Nephron progenitor cell (in vitro differentiated cells): Measurements from ENCODE around the gene SBK1.

Source experiments
- DNase-seq: peaks from one replicate; pipeline ENCODE4 v3.0.0; 2021
- H3K27ac Mint-ChIP-seq: 2 replicates; pipeline ENCODE4 v1.8.0; 2021; ENCODE audit warnings: mild to moderate bottlenecking, moderate library complexity, mixed read lengths
- H3K27me3 Mint-ChIP-seq: 2 replicates; pipeline ENCODE4 v1.8.0; 2021; ENCODE audit warnings: mild to moderate bottlenecking, low read depth, mixed read lengths; ENCODE audit not compliant: poor library complexity
- H3K36me3 Mint-ChIP-seq: 2 replicates; pipeline ENCODE4 v1.8.0; 2021; ENCODE audit warnings: low read depth, mixed read lengths
- H3K4me1 Mint-ChIP-seq: 2 replicates; pipeline ENCODE4 v1.8.0; 2021; ENCODE audit warnings: mixed read lengths
- H3K4me3 Mint-ChIP-seq: 2 replicates; pipeline ENCODE4 v1.8.0; 2021; ENCODE audit warnings: mild to moderate bottlenecking, moderate library complexity, mixed read lengths
- H3K9me3 Mint-ChIP-seq: 2 replicates; pipeline ENCODE4 v1.8.0; 2021; ENCODE audit warnings: mild to moderate bottlenecking, moderate library complexity, mixed read lengths
- CTCF ChIP-seq: fragments of 200-600 bp; sonication (generic); IDR thresholded peaks from 2 replicates; pipeline ENCODE4 v1.5.0; 2021; ENCODE audit warnings: antibody characterized with exemption

SBK1 gene

DNA sequence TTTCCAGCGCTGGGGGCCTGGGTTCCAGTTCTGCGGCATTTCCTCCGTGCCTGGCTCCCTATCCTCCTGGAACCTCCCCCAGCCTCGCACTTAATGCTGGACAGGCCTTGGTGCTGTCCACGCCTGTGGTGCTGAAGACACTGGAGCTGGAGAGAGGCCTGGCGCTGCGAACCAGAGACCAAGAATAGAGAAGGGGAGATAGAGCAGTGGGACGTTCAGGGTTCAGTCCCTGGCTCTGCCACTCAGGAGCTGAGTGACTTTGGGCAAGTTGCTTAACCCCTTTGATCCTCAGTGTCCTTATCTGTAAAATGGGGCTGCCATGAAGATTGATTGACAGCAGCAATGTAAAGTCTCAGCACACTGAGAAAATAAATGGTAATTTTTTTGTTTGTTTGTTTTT is 11.9 kb downstream of the SBK1 start:
- no peak for TF ChIP-seq CTCF
- no peaks in the 10 kb centered on the region for H3K27me3 Mint-ChIP-seq
- peak; percentile 78 for DNase-seq
- H3K36me3 Mint-ChIP-seq: peaks cover 55% of the 10 kb centered on the region
- H3K9me3 Mint-ChIP-seq: no peaks in the 10 kb centered on the region
- H3K4me3 Mint-ChIP-seq: no peak overlapping the region
- no peak overlapping the region for H3K27ac Mint-ChIP-seq
- H3K4me1 Mint-ChIP-seq: no peaks in the 10 kb centered on the region

GRCh38 chr16:28307936-28308335 is 15.6 kb downstream of the SBK1 start:
- H3K36me3 Mint-ChIP-seq: peaks cover 60% of the 10 kb centered on the region
- peaks cover 3% of the 10 kb centered on the region for H3K27me3 Mint-ChIP-seq
- no peaks in the 10 kb centered on the region for H3K9me3 Mint-ChIP-seq
- DNase-seq: no peak
- TF ChIP-seq CTCF: no peak
- no peaks in the 10 kb centered on the region for H3K4me1 Mint-ChIP-seq
- H3K4me3 Mint-ChIP-seq: no peak overlapping the region
- no peak overlapping the region for H3K27ac Mint-ChIP-seq

GRCh38 chr16:28308794-28309584 is 16.7 kb downstream of the SBK1 start:
- H3K27me3 Mint-ChIP-seq: peaks cover 3% of the 10 kb centered on the region

GRCh38 chr16:28309811-28310311 is 17.5 kb downstream of the SBK1 start:
- no peak for DNase-seq
- peaks cover 54% of the 10 kb centered on the region for H3K36me3 Mint-ChIP-seq
- no peak overlapping the region for H3K27ac Mint-ChIP-seq

More at GRCh38 chr16:28308794-28309584, 16.7 kb downstream of the SBK1 start:
- Mint-ChIP-seq H3K4me1 (no peaks in the 10 kb centered on the region), H3K27ac (peak overlapping the region; percentile 79), H3K36me3 (peaks cover 55% of the 10 kb centered on the region), H3K4me3 (no peak overlapping the region), H3K9me3 (no peaks in the 10 kb centered on the region)
- no peak for TF ChIP-seq CTCF
- DNase-seq: no peak

DNA sequence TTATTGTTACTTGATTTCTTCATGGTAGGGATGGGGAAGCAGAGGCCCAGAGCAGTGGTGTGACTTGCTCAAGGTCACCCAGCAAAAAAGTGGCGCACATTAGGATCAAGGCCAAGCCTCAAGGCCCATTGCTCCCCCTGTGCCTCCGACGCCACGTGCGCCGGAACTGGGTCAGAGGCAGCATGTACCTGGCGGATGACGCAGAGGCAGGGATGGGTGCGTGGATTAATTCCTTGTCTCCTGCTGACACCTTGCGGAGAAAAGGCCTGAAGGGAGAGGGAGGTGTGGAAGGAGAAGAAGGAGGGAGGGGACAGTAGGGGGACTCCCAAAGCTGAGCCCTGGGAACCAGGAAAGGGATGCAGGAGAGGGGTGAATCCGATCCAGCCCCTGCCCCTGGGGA is 18.5 kb downstream of the SBK1 start:
- Mint-ChIP-seq H3K4me3 (no peak overlapping the region), H3K27ac (peak overlapping the region; percentile 98), H3K4me1 (no peaks in the 10 kb centered on the region), H3K9me3 (no peaks in the 10 kb centered on the region), H3K27me3 (peaks cover 6% of the 10 kb centered on the region), H3K36me3 (peaks cover 52% of the 10 kb centered on the region)
- TF ChIP-seq CTCF: no peak
- DNase-seq: no peak

More at GRCh38 chr16:28309811-28310311, 17.5 kb downstream of the SBK1 start:
- H3K4me3 Mint-ChIP-seq: no peak overlapping the region
- H3K9me3 Mint-ChIP-seq: no peaks in the 10 kb centered on the region
- no peak for TF ChIP-seq CTCF
- no peaks in the 10 kb centered on the region for H3K4me1 Mint-ChIP-seq
- H3K27me3 Mint-ChIP-seq: peaks cover 6% of the 10 kb centered on the region

DNA sequence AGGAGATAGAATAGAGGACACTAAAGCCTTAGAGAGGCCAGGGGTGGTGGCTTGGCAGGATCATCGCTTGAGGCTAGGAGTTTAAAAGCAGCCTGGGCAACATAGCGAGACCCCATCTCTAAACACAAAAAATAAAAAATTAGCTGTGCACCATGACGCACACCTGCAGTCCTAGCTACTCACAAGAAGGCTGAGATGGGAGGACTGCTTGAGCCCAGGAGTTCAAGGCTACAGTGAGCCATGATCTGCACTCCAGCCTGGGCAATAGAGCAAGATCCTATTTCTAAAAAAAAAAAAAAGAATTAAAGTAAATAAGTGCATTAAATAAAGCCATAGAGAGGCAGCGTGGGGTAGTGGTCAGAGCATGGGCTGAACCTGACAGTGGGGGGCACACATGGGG is 19.1 kb downstream of the SBK1 start:
- no peaks in the 10 kb centered on the region for H3K4me1 Mint-ChIP-seq
- H3K27ac Mint-ChIP-seq: peak overlapping the region; percentile 92
- H3K9me3 Mint-ChIP-seq: no peaks in the 10 kb centered on the region
- H3K4me3 Mint-ChIP-seq: no peak overlapping the region
- peaks cover 46% of the 10 kb centered on the region for H3K36me3 Mint-ChIP-seq
- TF ChIP-seq CTCF: no peak
- peaks cover 6% of the 10 kb centered on the region for H3K27me3 Mint-ChIP-seq
- DNase-seq: no peak
